Activated T-cell treated with anti-CD3 and anti-CD28 coated beads for 4 hours (primary cell): ENCODE measurements around the gene NSD1.
A peak's percentile ranks its signal among the peaks of the same experiment; 100 is the strongest.
"Not testable (repeated sequence)": the region's sequence is repeated elsewhere in the genome, so short reads cannot be mapped to it uniquely, and the experiment has no call there.

Experiments used
- DNase-seq: peaks from one replicate; pipeline ENCODE4 v3.0.0-alpha.2; 2020

NSD1 gene

DNA sequence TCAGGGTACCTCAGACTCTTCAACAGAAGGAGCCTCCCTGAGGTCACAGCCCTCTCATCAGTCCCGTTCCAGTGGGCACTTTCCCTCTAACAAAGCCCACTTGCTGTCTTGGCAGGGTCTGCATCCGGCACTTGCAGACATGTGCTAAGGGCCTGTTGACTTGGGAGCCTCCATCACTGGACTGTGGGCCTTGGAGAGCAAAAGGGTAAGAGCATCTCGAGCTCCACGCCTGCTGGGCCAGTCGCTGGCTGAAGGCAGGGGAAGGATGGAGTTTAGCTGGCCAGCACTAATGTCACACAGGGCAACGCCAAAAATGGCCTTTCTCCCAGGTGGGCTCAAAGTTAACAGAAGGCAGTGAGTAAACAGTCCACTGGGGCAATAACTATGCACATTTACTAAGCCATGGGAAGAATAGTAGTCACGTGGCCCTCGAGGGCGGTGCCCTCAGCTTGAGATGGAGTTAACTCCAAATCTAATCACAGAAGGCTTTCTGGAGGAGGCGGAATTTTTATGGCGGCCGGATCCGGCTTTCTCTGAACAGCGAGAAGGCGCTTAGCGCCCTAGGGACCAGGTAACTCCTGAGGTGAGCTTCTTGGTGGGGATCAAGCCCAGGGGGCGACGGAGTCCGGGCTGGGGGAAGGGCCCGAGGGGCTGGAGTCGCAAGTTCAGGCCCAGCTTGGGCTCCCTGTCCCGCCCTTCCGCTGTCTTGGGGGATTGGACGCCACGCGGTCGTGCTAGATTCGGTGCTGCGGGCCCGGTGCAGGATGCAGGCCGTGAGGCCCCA is 2.0 kb upstream of the NSD1 start:
- no peak for DNase-seq

DNA sequence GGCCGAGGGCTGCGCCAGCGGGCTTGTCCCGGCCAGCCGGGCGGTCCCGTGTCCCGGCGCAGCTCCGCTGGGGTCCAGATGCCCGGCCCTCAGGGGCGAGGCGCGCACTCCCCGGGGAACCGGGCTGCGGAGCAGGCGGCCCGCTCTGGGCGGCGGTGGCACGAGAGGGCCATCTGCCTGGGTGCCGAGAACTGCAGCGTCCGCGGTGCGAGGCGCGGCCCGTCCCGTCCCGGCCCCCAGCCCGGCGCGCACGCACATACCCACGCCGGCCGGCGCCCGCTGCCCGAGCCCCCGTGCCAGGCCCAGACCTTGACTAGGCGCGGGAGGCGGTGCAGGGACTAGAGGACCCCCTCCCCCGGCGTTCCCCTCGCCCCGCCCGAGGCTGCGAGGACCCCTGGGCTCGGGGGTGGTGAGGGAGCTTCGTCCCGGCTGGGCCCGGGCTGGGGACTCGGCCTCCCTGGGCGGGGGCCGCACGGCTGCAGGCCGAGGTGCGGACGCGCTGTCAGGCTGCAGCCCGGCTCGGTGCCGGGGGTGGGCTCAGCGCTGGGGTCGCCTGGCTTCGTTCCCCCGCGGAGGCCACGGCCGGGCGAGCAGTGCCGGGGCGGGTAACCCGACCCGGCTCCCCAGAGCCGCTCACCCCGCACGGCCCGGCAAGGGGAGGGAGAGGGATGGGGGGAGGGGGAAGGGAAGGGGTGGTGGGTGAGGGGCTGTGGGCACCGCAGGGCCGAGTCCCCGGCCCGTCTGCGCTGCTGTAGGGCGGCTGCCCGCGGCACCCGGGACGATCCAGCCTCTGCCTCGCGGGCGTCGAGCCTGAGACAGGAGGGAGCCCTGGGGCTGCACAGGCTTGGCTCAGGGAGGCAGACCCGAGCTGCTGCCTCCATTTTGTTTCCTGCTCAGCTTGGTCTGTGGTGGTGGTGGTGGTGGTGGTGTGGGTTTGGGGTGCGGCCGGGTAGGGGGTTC is 1.2 kb upstream of the NSD1 start:
- DNase-seq: peak; percentile 21

DNA sequence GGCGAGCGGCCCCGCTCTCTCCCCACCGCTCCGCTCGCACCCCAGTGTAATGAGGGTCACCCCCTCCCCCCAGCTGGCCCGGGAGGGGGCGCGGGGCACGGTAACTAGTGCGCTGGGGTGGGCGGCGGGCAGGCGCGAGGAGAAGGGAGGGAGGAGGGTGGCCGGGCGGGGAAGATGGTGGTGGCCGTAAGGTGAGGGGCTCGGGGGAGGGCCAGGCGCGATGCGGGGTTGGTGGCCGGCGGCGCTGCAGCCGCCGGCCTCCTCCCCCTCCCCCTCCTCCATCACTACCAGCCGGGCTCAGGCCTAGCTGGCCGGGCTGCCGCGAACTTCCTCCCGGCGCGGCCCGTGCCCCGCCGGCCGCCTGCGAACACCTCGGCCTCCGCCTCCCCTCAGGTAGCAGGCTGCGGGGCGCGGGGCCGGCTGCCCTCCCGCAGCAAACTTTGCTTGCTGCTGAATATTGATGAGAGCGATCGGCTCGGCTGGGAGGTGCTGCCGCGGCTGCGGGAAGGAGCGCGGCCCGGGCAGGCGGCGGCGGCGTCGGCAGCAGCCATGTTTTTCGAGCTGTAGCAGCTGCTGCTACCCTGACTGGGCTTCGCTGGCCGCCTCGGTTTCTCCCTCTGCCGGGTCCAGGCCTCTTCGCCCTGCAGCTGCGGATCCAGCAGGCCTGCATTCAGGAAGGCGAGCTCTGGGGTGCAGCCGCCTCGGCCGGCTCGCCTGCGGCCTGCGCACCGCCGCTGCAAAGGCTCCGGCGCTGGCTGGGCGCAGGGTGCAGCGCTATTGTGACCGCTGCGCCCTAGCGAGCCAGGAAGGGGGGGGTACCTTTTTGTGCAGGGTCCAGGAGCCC is 502 bp downstream of the NSD1 start:
- DNase-seq: peak; percentile 20

DNA sequence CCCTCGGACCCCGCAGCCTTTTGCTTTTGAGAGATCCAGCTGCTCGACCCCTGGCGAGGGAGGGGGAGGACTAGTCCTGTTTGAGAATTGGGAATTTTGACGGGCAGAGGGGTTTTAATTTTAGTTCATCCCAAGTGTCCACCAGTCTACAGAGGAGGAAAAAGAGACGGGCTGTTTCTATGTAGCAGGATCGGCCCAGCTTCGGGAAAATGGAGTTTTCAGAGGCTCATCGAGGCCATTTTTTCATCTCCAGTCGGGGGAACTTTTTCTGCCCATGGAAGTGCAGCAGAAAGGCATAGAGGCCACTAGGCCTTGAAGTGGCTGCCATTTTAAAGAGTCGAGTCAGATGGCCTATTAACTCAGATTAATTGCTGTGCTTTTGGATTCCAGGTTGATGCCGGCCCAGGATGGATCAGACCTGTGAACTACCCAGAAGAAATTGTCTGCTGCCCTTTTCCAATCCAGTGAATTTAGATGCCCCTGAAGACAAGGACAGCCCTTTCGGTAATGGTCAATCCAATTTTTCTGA is 1.2 kb downstream of the NSD1 start:
- no peak for DNase-seq

DNA sequence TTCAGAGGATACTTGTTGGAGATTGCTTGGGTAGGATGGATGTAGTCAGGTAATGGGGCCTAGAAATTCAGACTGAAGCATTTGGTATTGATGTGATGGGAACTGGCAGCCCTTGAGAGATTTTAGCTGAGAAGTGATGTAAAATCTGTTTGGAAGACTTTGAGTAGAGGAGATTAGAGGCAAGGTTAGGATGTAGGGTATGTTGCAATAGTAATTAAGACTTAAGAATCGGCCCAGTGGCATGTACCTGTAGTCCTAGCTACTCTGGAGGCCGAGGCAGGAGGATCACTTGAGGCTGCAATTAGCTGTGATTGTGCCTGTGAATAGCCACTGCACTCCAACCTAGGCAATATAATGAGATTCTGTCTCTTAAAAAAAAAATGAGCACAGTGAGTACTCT is 6.7 kb downstream of the NSD1 start:
- no peak for DNase-seq

DNA sequence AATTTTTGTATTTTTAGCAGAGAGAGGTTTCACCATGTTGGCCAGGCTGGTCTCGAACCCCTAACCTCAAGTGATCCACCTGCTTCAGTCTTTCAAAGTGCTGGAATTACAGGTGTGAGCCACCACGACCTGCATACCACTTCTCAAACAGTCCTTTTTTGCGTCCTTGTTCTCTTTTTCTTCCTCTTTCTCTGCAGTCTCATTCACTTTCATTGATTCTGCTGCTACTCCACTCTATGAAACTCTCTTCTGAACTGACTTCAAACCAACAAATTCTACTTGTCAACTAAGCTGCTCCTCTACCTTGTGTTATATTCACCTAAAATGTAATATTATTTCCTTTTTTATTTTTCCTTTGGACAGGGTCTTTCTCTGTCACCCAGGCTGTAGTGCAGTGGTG is 7.9 kb downstream of the NSD1 start:
- no peak for DNase-seq

DNA sequence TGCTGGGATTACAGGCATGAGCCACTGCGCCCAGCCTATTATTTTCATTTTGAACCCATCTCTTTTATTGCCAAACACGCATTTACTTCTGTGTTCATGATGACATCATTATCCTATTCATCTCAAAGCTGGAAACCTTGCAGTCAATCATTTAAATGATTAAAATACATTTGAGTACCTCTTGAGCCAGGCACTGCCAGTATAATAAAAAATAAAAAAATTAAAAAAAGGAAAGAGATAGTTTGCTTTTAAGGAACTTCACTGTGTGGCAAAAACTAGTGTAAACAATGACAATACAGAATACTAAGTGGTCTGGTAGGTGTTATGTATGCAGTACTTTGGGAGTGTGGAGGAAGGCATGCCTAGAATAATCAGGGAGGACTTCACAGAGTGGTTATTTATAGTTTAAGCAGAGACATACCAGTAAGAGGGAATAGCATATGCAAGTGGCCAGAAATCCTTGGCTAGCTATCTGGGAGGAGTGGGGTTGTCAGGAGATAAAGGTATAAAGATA is 8.6 kb downstream of the NSD1 start:
- DNase-seq: no peak

DNA sequence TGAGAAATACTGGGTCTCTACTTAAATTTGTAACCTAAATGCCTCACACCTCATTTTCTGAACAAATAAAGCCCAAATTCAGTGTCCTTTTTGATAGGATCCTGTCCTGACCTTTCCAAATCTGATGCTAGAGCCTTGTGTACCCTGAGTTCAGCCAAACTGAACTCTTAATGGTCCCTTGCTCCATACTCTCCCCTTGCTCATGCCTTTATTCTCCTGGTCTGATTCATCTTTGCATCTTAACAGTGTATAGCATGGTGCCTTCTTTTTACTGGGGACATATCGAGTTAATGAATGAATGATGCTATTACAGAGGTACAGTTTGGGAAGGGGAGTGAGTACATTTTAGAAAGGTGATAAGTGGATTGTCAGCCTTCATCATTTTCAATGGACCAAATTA is 9.2 kb downstream of the NSD1 start:
- no peak for DNase-seq

DNA sequence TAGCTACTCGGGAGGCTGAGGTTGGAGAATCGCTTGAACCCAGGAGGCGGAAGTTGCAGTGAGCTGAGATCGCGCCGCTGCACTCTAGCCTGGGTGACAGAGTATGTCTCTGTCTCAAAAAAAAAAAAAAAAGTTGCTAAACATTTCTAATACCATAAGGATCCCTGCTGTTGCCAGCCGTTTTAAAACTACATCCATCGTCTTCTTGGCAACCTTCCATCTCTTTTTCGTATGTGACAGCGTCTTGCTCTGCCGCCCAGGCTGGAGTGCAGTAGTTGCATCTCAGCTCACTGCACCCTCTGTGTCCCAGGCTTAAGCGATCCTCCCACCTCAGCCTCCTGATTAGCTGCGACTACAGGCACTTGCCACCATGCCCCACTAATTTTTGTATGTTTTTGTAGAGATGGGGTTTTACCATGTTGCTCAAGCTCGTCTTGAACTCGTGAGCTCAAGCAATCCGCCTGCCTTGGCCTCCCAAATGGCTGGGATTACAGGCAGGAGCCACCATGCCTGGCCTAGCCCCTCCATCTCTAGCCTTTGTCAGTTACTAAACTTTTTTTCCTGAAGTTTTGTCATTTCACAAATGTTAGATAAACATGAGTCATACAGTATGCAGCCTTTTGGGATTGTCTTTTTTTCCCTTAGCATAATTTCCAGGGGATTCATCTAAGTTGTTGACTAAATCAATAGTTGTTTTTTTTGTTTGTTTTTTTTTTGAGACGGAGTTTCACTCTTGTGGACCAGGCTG is 13.5 kb downstream of the NSD1 start:
- no peak for DNase-seq

DNA sequence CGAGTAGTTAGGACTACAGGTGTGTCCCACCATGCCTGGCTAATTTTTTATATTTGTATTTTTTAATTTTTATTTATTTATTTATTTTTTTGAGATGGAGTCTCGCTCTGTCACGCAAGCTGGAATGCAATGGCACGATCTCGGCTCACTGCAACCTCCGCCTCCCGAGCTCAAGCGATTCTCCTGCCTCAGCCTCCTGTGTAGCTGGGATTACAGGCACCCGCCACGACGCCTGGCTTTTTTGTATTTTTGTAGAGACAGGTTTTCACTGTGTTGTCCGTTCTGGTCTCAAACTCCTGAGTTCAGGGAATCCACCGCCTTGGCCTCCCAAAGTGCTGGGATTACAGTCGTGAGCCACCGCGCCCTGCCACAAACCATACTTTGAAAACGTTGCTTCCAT is 16.5 kb downstream of the NSD1 start:
- not testable (repeated sequence) for DNase-seq

DNA sequence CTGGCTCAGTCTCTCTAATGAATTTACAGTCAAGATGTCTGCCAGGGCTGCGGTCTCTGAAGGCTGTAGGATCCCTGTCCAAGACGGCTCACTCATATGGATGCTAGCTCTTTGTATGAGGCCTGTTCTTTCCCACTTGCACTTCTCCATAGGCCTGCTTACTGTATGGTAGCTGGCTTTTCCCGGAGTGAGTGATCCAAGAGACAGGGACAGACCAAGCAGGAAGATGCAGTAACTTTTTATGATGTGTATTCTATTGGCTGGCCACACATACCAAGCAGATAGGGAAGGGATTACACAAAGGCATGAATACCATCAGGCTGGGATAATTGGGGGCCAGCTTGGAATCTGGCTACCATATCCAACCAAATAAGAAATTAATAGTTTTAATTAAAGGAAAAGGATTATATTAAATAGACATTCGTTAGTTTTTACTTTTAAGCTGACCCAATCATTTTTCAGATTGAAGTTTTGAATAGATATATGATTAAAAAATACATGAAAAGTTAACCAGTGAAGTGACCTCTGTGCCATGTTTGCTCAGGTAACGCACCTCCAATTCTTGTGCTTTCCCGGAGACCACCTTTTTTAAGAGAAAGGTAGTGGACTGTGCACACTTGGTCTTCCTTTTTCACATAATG is 20.6 kb downstream of the NSD1 start:
- DNase-seq: no peak

DNA sequence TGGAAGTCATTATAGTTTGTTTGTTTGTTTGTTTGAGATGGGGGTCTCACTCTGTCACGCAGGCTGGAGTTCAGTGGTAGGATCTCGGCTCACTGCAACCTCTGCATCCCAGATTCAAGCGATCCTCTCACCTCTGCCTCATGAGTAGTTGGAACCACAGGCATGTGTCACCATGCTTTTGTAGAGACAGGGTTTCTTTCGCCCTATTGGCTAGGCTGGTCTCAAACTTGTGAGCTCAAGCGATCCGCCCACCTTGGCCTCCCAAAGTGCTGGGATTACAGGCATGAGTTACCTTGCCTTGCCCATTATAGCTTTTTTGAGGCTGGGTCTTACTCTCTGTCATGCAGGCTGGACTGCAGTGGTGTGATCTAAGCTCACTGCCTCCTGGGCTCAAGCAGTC is 28.8 kb downstream of the NSD1 start:
- DNase-seq: no peak

DNA sequence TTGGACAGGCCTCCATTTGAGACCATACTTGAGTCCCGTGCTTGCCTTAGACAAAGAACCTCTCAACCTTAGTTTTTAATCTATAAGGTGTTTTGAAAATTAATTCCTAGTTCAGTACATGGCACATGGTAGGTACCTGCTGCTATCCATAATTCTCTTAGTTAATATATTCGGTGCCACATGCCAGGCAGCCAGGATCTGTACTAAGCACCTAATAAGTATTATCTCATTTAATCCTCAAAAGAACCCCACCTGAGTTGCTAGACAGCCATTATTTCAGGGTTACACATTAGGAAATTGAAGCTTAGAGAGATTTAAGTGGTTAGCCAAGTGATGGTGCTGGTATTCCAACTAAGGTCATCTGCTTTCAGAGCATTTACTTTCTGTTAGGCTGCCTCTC is 29.9 kb downstream of the NSD1 start:
- no peak for DNase-seq

DNA sequence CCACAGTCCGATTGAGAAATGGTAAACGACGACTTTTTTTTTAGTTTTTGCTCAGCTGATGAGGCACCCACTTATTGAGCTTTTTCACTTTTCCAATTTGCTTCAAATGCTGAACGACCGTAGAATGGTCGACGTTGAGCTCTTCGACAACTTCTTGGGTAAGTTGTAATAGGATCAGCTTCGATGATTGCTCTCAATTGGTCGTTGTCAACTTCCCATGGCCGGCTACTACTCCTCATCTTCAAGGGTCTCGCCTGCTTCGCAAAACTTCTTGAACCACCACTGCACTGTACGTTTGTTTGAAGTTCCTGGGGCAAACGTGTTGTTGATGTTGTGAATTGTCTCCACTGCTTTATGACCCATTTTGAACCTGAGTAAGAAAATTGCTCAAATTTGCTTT is 35.7 kb downstream of the NSD1 start:
- DNase-seq: no peak

DNA sequence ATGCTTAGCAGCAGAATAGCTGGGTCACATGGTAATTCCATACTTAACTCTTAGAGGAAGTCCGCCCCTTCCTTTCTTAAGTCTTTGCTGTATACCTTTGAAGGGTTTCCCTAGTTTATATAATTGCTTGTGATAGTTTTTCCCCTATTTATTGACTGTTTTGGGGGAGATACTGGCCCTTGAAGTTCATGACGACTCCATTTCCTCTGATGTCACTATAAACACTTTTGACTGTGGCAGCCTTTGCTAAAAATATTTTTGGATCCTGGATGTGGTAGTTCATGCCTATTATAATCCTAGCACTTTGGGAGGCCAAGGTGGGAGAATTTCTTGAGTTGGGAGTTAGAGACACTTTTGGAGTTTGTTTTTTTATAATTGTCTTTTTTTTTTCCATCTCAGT is 38.4 kb downstream of the NSD1 start:
- no peak for DNase-seq

DNA sequence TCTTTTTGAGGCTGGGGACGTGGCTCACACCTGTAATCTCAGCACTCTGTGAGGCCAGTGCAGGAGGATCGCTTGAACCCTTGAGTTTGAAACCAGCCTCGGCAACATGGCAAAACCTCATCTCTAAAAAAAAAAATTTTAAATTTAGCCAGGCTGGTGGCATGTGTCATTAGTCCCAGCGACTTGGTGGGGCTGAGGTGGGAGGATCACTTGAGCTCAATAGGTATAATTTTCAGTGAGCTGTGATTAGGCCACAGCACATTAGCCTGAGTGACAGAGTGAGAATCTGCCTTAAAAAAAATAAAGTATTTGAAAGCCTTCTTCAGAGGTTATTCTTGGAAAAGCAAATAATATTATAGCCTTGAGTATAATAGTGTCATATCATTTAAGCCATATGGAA is 41.8 kb downstream of the NSD1 start:
- no peak for DNase-seq

DNA sequence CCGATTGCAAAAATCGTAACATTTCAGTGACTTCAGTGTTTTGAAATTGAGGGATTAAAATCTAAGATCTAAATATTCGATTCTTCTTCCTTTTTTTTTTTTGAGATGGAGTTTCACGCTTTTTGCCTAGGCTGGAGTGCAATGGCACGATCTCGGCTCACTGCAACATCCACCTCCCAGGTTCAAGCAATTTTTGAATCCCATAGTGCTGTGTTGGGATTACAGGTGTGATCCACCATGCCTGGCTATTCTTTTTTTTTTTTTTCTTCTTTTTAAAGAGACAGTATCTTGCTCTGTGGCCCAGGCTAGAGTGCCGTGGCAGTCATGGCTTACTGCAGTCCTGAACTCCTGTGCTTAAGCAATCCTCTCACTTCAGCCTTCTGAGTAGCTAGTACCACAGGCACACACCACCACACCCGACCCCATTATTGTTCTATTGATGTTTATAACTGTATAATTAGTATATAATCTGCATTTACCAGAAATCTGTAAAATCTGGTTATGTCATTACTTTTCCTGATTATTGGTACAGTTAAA is 42.7 kb downstream of the NSD1 start:
- no peak for DNase-seq

DNA sequence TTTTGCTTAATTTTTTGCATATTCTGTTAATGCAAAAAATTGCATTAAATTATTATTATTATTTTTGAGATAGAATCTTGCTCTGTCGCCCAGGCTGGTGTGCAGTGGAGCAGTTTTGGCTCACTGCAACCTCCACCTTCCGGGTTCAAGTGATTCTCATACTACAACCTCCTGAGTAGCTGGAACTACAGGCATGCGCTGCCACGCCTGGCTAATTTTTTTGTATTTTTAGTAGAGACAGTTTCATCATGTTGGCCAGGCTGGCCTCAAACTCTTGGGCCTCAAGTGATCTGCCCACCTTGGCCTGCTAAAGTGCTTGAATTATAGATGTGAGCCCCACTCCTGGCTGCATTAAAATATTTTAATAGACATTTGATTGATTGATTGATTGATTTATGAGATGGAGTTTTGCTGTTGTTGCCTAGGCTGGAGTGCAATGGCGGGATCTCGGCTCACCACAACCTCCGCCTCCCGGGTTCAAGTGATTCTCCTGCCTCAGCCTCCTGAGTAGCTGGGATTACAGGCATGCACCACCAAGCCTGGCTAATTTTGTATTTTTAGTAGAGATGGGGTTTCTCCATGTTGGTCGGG is 44.4 kb downstream of the NSD1 start:
- DNase-seq: not testable (repeated sequence)

DNA sequence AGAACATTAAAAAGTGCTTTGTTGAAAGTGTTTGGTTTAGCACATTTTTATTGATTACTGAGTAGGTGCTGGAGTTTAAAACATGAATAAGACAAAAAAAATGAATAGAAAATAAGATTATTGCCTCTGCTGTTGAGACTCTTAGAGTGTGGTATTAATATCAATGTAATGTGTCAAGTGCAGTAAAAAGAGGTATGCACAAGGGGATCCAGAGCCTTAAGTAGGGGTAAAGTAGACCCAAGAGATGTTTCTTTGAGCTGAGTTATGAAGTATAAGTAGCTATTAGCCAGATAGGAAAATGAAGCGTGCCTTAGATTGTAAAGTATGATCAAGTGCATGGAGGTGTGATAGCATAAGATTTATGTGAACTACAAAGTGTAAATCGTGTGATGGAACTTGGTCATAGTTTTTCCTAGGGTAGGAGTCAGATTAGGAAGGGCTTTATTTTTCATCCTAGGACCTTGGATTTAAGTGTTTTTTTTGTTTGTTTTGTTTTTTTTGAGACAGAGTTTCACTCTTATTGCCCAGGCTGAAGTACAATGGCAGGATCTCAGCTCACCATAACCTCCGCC is 45.2 kb downstream of the NSD1 start:
- DNase-seq: no peak

DNA sequence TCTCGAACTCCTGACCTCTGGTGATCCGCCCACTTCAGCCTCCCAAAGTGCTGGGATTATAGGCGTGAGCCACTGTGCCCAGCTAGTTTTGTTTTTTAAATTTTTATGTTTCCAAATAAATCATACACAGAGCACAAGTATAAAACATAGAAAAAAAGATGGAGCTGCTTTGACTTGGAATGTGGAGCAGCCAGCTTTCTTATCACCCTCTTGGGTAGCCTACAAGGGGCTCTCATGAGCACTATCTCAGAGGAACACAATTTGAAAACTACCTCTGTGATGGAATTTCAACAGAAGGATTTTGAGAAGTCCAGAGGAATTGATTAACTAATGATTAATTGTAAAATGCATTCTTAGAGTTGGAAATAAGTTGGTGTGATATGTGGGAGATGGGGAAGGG is 45.9 kb downstream of the NSD1 start:
- DNase-seq: no peak
